GM12891 (cell line): Measurements from ENCODE around the gene ZDHHC8.
A peak's percentile ranks its signal among the peaks of the same experiment; 100 is the strongest.

ENCODE experiments used
- DNase-seq: peaks from one replicate; pipeline ENCODE4 v3.0.0; 2011; ENCODE audit warnings: low spot score; ENCODE audit not compliant: insufficient read length
- FAIRE-seq: peaks from 2 replicates; lab custom pipeline; 2011; peaks lifted over from hg19 to GRCh38; lab: Jason Lieb, UNC
- PAX5 ChIP-seq: IDR thresholded peaks from 2 replicates; pipeline ENCODE4 v1.6.1; 2011; ENCODE audit warnings: low read length, moderate library complexity, mild to moderate bottlenecking; ENCODE audit not compliant: insufficient read depth, severe bottlenecking
- POLR2A ChIP-seq: IDR thresholded peaks from 2 replicates; pipeline ENCODE4 v1.6.1; 2011; ENCODE audit warnings: low read depth, low read length, control low read depth
- POLR2AphosphoS5 ChIP-seq: IDR thresholded peaks from 2 replicates; pipeline ENCODE4 v1.6.1; 2011; ENCODE audit warnings: low read depth, low read length, control low read depth
- POU2F2 ChIP-seq: IDR thresholded peaks from 2 replicates; pipeline ENCODE4 v1.6.1; 2011; ENCODE audit warnings: low read depth, mild to moderate bottlenecking, control low read depth, low read length, moderate library complexity
- SPI1 ChIP-seq: IDR thresholded peaks from 2 replicates; pipeline ENCODE4 v1.6.1; 2011; ENCODE audit warnings: low read depth, low read length, control low read depth
- TAF1 ChIP-seq: IDR thresholded peaks from 2 replicates; pipeline ENCODE4 v1.6.1; 2011; ENCODE audit warnings: low read depth, low read length, control low read depth

The ZDHHC8 gene

DNA sequence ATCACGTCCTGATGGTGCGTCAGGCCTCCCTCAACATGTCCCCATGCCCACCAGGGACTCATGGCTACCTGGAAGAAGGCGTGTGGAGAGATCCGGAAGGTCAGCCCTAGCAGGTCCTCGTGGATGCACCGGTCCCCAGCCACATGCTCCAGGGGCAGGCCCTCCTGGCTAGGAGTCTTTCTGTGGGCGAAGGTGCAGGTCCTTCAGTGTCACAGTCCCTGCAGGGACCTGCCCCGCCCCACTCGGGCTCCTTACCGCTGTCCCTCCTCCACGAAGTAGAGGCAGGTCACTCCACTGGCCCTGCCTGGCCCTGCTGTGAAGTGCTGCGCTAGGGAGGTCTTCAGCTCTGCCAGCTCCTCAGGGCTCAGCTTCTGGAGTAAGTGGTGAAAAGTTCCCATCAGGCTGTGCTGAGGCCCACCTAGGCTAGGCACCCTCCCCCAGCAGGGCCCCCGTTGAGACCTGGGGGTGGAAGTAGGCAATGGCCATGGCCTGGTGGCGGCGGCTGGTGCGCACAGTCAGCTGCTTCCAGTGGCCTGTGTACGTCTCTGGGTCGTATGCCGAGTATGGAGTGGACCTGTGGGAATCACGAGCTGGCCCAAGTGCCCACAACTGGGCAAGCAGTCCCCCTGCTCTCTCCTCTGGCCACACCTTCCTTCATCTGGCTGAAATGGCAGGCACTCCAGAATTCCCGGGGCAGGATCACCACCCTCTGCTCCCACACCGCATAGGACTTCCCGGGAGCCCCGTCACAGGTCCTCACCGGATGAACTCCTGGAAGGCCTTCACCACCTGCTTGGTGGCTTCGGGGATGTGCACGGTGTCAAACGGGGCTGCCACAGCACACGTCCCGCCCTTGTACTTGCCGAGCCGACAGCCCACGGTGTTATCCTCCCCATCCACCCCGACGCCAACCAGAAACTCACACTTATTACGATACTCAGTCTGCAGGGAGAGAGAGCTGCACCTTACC, 16.8 kb upstream of the ZDHHC8 start:
- FAIRE-seq (no peak), DNase-seq (no peak)
- TF ChIP-seq POU2F2 = no peak
- no peak for TF ChIP-seq POLR2AphosphoS5
- TF ChIP-seq TAF1 = no peak
- no peak for TF ChIP-seq PAX5
- TF ChIP-seq POLR2A = no peak
- no peak for TF ChIP-seq SPI1

DNA sequence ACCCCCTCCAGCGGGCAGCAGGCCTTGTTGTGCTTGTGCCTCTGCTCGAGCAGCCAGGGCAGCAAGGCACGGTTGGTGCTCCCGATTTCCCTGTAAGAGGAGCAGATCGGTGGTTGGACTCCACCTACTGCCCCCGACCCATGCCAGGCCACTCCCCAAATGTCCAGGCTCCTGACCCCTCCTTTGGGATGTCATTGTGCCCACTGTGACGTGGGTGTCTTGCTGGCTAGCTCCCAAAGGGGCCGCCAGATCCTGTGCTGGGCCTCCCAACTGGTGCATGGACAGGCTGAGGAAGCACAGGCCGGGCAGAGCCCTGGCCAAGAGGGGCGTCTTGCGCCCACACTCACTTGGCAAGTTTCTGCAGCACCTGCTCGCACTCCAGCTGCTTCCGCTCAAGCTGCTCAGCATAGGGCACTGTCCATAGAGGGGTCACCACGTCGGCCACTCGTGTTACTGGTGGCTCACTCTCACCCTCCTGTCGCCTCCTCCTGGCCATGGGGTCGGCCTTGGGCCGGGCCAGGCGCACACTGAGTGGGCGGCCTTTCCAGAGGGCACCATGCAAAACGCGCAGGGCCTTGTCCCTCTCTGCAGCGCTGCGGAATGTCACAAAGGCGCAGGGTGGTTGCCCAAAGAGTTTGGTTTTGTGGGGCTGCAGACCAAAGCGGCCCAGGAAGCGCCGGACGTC, 15.8 kb upstream of the ZDHHC8 start, which contains the start of gene RANBP1:
Gene RANBP1, plus strand, starts transcription at position 414 of the 685 bp plus-strand sequence. Its CDS starts 81 bp downstream, at position 495.
- TF ChIP-seq SPI1 (no peak), POLR2A (peak; percentile 28; the same call in 1 of the 2 replicates), PAX5 (no peak), POU2F2 (no peak), POLR2AphosphoS5 (no peak), TAF1 (no peak)
- FAIRE-seq = no peak
- no peak for DNase-seq

DNA sequence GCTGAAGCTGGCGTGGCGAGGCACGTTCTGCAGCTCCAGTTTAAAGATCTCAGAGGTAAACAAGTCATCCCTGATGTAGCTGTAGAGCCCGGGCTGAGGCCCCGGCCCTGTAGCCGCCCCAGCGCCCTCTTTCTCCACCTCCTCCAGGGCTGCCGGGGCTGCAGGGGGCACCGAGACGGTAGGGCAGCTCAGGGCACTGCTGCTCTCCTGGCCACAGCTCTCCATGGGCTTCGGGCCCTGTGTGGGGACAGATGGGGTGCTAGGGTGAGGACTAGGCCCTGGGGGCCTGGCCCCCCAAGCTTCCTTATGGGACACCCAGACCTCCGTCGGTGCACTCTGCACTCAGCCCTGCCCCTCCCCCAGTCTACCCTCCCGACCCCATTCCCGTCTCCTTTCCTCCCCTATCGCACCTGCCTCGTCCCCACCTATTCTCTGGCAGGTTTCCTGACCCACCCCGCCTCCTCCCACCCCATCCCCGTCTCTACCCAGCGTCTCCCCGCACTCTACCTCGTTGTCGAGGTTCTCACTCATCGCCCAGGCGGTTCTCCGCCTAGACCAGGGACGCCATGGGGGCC, 15.1 kb upstream of the ZDHHC8 start:
- FAIRE-seq = no peak
- peak; percentile 53 for DNase-seq
- TF ChIP-seq TAF1 (no peak), POU2F2 (no peak), SPI1 (no peak), POLR2AphosphoS5 (0 out of 2 replicates have a peak, but pooled peaks have one; percentile 34), PAX5 (no peak), POLR2A (no peak)

DNA sequence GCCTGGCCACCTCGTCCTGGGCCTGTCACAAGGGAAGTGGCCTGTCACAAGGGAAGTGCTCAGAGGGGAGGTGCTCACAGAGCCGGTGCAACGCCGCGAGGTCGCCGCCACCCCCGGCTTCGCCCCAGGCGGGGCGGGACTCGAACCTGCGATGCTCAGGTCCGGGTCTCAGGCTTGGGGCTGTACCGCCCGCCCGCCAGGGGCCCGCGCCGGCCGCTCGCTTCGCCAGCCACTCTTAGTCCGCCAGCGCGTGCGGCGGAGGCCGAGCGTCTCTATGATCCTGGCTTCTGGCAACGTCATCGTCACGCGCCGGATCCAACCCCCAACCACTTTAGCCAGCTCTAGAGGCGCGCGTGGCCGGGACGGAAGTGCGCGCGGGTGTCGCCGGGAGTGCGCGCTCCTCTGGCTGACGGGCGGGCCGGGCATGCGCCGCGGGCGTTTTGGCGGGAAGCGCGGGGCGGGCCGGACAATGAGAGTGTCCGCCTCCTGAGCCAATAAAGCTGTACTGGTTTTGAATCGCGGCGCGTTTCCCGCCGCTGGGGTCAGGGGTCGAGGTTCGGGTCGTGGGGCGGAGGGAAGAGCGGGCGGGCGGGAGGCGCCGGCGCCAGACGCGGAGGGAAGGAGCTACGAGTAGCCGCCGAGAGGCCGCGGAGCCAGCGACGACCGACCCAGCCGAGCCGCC, 14.5 kb upstream of the ZDHHC8 start, which contains the start of gene TRMT2A:
Gene TRMT2A, minus strand, starts transcription at position 276 of the 682 bp plus-strand sequence. CDS start 320 bp downstream, outside the sequence.
- peak; percentile 66 for TF ChIP-seq SPI1
- peak; percentile 15; the same call in 1 of the 2 replicates for TF ChIP-seq TAF1
- peak; percentile 62 for TF ChIP-seq PAX5
- TF ChIP-seq POLR2A = no peak; the same call in 1 of the 2 replicates
- no peak for TF ChIP-seq POLR2AphosphoS5
- TF ChIP-seq POU2F2 = no peak
- FAIRE-seq (peak; percentile 100), DNase-seq (peak; percentile 99)

DNA sequence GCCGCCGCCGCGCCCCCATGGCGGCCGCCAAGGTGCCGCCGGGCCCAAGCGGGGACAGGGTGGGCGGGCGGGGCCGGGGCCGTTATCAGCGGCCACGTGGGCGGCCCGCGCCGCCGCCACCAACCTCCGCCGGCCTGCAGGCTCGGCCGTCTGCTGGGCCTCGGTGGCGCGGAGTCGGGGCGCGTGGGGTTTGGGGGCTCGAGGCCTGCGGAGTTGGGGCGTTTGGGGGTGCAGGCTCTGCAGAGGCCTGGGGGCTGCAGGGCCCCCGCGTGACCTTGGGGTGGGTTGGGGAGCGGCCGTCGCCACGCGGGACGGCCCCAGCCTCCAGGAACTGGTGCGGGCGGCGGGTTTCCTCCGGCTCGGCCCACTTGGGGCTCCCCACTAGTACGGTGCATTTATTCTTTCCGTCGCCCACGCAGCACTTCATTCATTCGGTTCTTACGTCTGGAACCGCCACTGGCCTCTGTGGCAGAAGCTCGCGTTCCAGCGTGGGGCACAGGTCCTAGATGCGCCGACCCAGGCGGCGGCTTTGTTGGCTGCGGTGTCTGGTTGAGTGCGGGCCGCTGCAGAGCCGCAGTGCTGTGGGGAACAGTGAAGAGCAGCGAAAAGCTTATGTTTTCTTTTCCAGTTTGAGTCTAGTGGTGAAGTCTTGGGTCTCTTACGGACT, 13.8 kb upstream of the ZDHHC8 start:
- TF ChIP-seq SPI1 (no peak), PAX5 (no peak), TAF1 (peak; percentile 52; the same call in 1 of the 2 replicates), POLR2AphosphoS5 (peak; percentile 61; the same call in 1 of the 2 replicates)
- peak; percentile 59 for DNase-seq
- FAIRE-seq = peak; percentile 57

DNA sequence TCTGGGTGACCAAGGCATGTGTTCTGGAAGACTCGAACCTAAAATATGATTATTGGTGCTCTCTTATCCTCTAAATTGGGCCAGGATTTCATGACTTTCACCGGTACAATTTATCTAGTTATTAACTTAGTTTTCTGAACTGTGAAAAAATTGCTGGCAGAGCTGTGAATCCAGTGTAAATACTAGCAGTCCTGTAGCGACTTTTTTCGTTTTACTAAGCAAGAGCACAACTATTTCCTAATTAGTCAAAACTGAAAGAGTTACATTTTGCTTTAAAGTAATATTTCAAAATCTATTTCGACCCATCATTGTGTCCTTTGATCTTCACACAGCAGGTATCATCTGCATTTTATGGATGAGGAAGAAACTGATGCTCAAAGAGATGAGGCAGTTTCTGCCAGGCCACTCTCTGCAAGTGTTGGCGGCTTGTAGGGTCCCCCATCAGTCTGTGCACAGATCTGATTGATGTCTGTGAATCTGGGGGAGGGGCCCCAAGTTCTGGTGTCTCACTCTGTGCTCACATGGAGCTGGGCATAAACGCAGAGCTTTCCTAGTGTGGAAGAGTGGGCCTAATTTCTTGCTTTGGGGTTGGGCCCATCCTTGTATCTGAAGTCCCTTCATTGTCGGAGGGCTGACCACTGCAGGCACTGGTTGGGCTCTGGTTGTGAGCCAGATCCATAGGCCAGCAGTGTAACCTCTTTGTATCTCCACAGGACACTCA, 13.1 kb upstream of the ZDHHC8 start:
- DNase-seq = no peak
- FAIRE-seq = no peak
- TF ChIP-seq TAF1 = no peak
- TF ChIP-seq SPI1 = no peak
- TF ChIP-seq POLR2AphosphoS5 = no peak
- no peak for TF ChIP-seq PAX5
- no peak; the same call in 1 of the 2 replicates for TF ChIP-seq POLR2A
- TF ChIP-seq POU2F2 = no peak

DNA sequence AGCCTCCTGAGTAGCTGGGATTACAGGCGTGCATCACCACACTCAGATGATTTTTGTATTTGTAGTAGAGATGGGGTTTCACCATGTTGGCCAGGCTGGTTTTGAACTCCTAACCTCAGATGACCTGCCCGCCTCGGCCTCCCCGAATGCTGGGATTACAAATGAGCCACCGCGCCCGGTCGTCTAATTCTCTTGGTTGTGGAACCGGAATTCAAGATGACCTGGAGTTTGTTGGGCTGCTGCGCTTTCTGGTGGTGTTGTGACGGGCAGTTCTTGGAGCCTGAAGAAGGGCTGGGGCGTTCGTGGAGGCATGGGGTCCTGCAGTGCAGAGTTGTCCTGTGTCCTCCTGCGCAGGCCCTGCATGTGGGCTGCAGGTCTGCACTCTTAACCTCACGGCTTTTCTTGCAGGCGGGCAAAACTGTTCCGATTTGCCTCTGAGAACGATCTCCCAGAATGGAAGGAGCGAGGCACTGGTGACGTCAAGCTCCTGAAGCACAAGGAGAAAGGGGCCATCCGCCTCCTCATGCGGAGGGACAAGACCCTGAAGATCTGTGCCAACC, 9.7 kb upstream of the ZDHHC8 start:
- FAIRE-seq (no peak), DNase-seq (no peak)
- TF ChIP-seq POU2F2 (no peak), SPI1 (no peak), PAX5 (no peak), POLR2A (no peak), TAF1 (no peak), POLR2AphosphoS5 (no peak)
